ENCODE results near the gene EHD4. TPM values are rescaled to one million over a fixed set of nuclear protein-coding genes. Genes with fewer than 3 reads are reported as not detected.

The EHD4 gene
- total and polyA plus RNA-seq, 2 donors (not counting 1 experiment from before 2014, with no cell fraction given): 19.3 to 22.0 TPM

DNA sequence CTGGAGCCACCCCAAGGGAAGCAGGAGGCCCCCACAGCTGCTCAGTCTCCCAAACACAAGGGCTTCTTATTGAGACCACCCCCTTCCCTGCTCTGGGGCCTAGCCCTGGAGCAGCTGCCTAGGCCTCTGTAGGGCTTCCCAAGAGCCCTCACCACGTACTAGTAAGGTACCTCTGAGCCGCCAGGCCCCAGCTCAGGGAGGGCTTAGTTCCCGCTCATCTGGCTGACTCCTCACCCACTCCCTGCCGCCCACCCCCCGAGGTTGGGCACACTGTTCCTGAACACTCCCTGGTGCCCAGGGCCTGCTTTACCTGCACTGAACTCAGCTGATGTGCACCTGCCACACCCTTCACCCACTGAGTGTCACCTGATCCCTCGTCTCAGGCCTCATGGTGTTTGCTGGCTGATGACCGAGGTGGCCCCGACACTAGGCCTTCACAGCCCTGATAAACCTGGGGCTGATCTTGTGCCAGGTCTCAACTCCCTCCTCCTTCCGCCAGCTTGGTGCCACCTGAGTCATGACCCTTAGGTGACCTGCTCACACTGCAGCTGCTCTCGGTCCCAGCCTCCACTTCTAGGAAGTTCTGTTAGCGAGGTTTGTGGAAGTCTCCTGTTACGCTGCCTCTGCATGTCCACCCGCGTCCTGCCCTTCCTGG is 60.5 kb downstream of the EHD4 start:
- Histone ChIP-seq H3K9ac (ENCODE audit: insufficient read depth, low read length) (no peak overlapping the region), H4K20me1 (ENCODE audit: control insufficient read depth, extremely low read depth, insufficient read depth, low read length) (no peaks in the 10 kb centered on the region), H3K9me3 (ENCODE audit: control insufficient read depth, insufficient read depth, low read depth, low read length) (no peaks in the 10 kb centered on the region), H3K4me2 (ENCODE audit: extremely low read depth, insufficient read depth, low read length) (no peak overlapping the region), H3K4me3 (replicated peaks in 1 of 4; ENCODE audit: control extremely low read depth in 1 of 4, insufficient read depth in 1 of 4, low read depth in 3 of 4, low read length in 4 of 4) (no peak overlapping the region), H3K27ac (ENCODE audit: insufficient read depth, low read length) (no peak overlapping the region), H3K27me3 (ENCODE audit: control insufficient read depth, insufficient read depth, low read length) (no peaks in the 10 kb centered on the region), H2AFZ (ENCODE audit: low read length) (no peak overlapping the region), H3K79me2 (ENCODE audit: control insufficient read depth, insufficient read depth, low read length) (no peaks in the 10 kb centered on the region), H3K36me3 (ENCODE audit: control insufficient read depth, insufficient read depth, low read length) (peaks cover 10% of the 10 kb centered on the region), H3K4me1 (ENCODE audit: control insufficient read depth, extremely low read depth, insufficient read depth, low read length) (no peaks in the 10 kb centered on the region)
- TF ChIP-seq EZH2 (IDR thresholded peaks at IDR 0.05; ENCODE audit: low read length, missing control alignments) (no peak), CTCF (conservative IDR thresholded peaks at IDR 0.05 in 1 of 2, IDR thresholded peaks at IDR 0.05 in 1 of 2; ENCODE audit: low read depth in 1 of 2, low read length in 2 of 2) (no peak)
- DNase-seq (ENCODE audit: low read depth in 2 of 2): no peak

- H3K4me1 ChIP-seq (ENCODE audit: control insufficient read depth, extremely low read depth, insufficient read depth, low read length): no peaks in the 10 kb centered on the region
- no peak overlapping the region for H3K9ac ChIP-seq (ENCODE audit: insufficient read depth, low read length)
- no peaks in the 10 kb centered on the region for H4K20me1 ChIP-seq (ENCODE audit: control insufficient read depth, extremely low read depth, insufficient read depth, low read length)
- TF ChIP-seq CTCF (conservative IDR thresholded peaks at IDR 0.05 in 1 of 2, IDR thresholded peaks at IDR 0.05 in 1 of 2; ENCODE audit: low read depth in 1 of 2, low read length in 2 of 2) (no peak), EZH2 (IDR thresholded peaks at IDR 0.05; ENCODE audit: low read length, missing control alignments) (no peak)
- H3K27me3 ChIP-seq (ENCODE audit: control insufficient read depth, insufficient read depth, low read length): no peaks in the 10 kb centered on the region
- no peaks in the 10 kb centered on the region for H3K9me3 ChIP-seq (ENCODE audit: control insufficient read depth, insufficient read depth, low read depth, low read length)
- H2AFZ ChIP-seq (ENCODE audit: low read length): no peak overlapping the region
- H3K79me2 ChIP-seq (ENCODE audit: control insufficient read depth, insufficient read depth, low read length): no peaks in the 10 kb centered on the region
- no peak overlapping the region for H3K4me3 ChIP-seq (replicated peaks in 1 of 4; ENCODE audit: control extremely low read depth in 1 of 4, insufficient read depth in 1 of 4, low read depth in 3 of 4, low read length in 4 of 4)
- H3K36me3 ChIP-seq (ENCODE audit: control insufficient read depth, insufficient read depth, low read length): peaks cover 10% of the 10 kb centered on the region
- no peak overlapping the region for H3K4me2 ChIP-seq (ENCODE audit: extremely low read depth, insufficient read depth, low read length)
- no peak overlapping the region for H3K27ac ChIP-seq (ENCODE audit: insufficient read depth, low read length)
- no peak for DNase-seq (ENCODE audit: low read depth in 2 of 2)
These were observed 63.5 kb downstream of the EHD4 start for GRCh38 chr15:41908736-41909461.

DNA sequence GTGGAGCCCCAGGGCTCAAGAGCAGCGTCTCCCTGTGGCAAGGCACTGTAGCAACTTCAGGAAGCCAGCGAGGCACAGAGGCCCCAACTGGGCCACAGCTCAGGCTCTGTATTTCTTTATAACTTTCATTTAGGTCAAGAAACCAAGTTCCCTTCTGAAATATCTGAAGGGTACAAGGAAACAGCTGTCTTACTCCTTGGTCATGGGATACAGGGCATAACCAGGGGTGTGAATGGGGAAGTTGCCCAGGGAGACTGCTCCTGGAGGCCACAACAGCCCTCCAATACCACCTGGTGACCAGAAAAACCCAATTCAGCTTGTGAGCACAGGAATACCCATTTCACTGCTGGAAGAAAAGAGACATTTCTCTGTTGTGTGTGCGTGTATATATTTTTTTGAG is 65.2 kb downstream of the EHD4 start:
- Histone ChIP-seq H3K4me3 (replicated peaks in 1 of 4; ENCODE audit: control extremely low read depth in 1 of 4, insufficient read depth in 1 of 4, low read depth in 3 of 4, low read length in 4 of 4) (no peak overlapping the region), H3K27me3 (ENCODE audit: control insufficient read depth, insufficient read depth, low read length) (no peaks in the 10 kb centered on the region), H4K20me1 (ENCODE audit: control insufficient read depth, extremely low read depth, insufficient read depth, low read length) (no peaks in the 10 kb centered on the region), H3K79me2 (ENCODE audit: control insufficient read depth, insufficient read depth, low read length) (no peaks in the 10 kb centered on the region), H3K9ac (ENCODE audit: insufficient read depth, low read length) (no peak overlapping the region), H3K4me1 (ENCODE audit: control insufficient read depth, extremely low read depth, insufficient read depth, low read length) (no peaks in the 10 kb centered on the region), H3K27ac (ENCODE audit: insufficient read depth, low read length) (no peak overlapping the region), H3K36me3 (ENCODE audit: control insufficient read depth, insufficient read depth, low read length) (peaks cover 10% of the 10 kb centered on the region), H3K9me3 (ENCODE audit: control insufficient read depth, insufficient read depth, low read depth, low read length) (no peaks in the 10 kb centered on the region), H3K4me2 (ENCODE audit: extremely low read depth, insufficient read depth, low read length) (no peak overlapping the region), H2AFZ (ENCODE audit: low read length) (no peak overlapping the region)
- DNase-seq (ENCODE audit: low read depth in 2 of 2): no peak
- no peak for TF ChIP-seq EZH2 (IDR thresholded peaks at IDR 0.05; ENCODE audit: low read length, missing control alignments)
- no peak for TF ChIP-seq CTCF (conservative IDR thresholded peaks at IDR 0.05 in 1 of 2, IDR thresholded peaks at IDR 0.05 in 1 of 2; ENCODE audit: low read depth in 1 of 2, low read length in 2 of 2)

Data from fibroblast of lung (primary cell).